AG04449 (cell line): ENCODE results near the gene AP3D1.
"Not testable (repeated sequence)": the region's sequence is repeated elsewhere in the genome, so short reads cannot be mapped to it uniquely, and the experiment has no call there.

Experiments
- CTCF ChIA-PET: fragments of 350-600 bp; formaldehyde crosslinking; extraction: SDS; loops from one replicate; lab custom pipeline; 2021; ENCODE audit warnings: antibody characterized with exemption; lab: Yijun Ruan, JAX
- POLR2A ChIA-PET: fragments of 400-600, 350-600 bp; formaldehyde crosslinking; extraction: SDS; loops from one replicate; lab custom pipeline; 2020; ENCODE audit warnings: antibody characterized with exemption, inconsistent platforms; lab: Yijun Ruan, JAX
- DNase-seq: peaks from one replicate; pipeline ENCODE4 v3.0.0-alpha.2; 2010; ENCODE audit warnings: low read depth, low spot score
- H3K4me3 ChIP-seq: 2 replicates; pipeline ENCODE4 v1.5.1; 2011; ENCODE audit warnings: low read depth, mild to moderate bottlenecking, control low read depth, low read length
- TF ChIP-seq, protein P1 (sequence below): IDR thresholded peaks from one replicate; pipeline ENCODE4 v1.5.1; 2011; ENCODE audit warnings: mild to moderate bottlenecking, moderate library complexity, low read length, control low read depth, inconsistent platforms; ENCODE audit not compliant: insufficient read depth; ENCODE audit errors: missing control alignments

AP3D1 gene

DNA sequence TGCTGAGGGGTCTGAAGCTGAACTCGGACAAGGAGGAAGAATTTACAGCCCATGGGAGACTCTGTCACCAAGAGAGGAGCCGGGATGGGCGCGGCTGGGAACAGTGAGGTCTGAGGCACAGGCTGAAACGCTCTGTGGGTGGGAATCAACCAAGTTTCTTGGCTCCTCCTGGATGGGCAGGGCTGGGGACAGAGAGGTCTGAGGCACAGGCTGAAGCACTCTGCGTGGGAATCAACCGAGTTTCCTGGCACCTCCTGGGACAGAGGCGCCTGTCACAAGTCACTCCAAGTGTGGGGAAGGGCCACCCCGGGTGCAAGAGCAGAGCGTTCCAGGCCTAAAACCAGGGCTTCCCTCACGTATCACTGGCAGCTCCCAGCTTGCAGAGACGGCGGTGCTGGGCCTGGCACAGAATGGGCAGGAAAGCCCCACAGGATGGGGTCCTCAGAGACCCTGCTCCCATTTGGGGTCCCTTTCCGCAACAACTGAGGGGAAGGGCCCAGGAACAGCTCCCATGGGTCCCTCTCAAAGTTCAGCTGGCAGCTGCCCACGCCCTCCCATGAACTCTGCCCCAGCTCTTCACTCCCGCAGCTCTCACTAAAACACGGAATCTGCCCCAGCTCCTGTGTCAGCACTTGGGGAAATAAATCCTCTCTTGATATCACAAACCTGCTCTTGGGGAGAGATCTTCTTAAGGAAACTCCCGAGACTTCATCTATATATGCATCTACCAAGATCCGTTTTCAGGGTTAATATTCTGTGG lies 18.5 kb downstream of the AP3D1 start:
- TF ChIP-seq, protein P1, sequence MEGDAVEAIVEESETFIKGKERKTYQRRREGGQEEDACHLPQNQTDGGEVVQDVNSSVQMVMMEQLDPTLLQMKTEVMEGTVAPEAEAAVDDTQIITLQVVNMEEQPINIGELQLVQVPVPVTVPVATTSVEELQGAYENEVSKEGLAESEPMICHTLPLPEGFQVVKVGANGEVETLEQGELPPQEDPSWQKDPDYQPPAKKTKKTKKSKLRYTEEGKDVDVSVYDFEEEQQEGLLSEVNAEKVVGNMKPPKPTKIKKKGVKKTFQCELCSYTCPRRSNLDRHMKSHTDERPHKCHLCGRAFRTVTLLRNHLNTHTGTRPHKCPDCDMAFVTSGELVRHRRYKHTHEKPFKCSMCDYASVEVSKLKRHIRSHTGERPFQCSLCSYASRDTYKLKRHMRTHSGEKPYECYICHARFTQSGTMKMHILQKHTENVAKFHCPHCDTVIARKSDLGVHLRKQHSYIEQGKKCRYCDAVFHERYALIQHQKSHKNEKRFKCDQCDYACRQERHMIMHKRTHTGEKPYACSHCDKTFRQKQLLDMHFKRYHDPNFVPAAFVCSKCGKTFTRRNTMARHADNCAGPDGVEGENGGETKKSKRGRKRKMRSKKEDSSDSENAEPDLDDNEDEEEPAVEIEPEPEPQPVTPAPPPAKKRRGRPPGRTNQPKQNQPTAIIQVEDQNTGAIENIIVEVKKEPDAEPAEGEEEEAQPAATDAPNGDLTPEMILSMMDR, result no peak
- H3K4me3 ChIP-seq, result no peak overlapping the region
- POLR2A ChIA-PET, result no interaction called here
- CTCF ChIA-PET, result interaction anchor here (1.0 to 2.1 kb wide), 3 partner anchors 8 to 196 kb away, joined by 3 to 6 read pairs (median 4); no protein-coding TSS in a partner anchor
- DNase-seq, result no peak

DNA sequence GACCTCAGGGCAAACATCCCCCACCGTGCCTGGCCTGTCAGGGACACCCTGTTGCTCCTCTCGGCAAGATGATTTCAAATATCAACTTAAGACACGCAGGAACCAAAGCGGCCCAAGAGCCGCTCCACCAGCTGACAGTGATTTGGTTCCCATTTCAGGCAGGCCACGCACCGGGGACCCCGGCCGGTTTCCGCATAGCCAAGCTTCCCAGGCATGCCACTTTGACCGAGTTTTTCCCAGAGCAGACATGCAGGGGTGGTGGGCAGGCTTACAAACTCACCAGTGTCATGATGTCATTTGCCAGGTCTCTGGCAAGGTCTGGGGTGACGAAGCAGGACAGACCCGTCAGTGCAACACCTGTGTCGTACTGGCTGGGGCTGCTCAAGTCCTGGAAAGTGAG lies 19.2 kb downstream of the AP3D1 start:
- TF ChIP-seq, protein P1, result no peak
- H3K4me3 ChIP-seq, result no peak overlapping the region
- POLR2A ChIA-PET, result no interaction called here
- CTCF ChIA-PET, result interaction anchor here (2.1 kb wide), 1 partner anchor 184 kb away, joined by 6 read pairs; no protein-coding TSS in a partner anchor
- no peak for DNase-seq

DNA sequence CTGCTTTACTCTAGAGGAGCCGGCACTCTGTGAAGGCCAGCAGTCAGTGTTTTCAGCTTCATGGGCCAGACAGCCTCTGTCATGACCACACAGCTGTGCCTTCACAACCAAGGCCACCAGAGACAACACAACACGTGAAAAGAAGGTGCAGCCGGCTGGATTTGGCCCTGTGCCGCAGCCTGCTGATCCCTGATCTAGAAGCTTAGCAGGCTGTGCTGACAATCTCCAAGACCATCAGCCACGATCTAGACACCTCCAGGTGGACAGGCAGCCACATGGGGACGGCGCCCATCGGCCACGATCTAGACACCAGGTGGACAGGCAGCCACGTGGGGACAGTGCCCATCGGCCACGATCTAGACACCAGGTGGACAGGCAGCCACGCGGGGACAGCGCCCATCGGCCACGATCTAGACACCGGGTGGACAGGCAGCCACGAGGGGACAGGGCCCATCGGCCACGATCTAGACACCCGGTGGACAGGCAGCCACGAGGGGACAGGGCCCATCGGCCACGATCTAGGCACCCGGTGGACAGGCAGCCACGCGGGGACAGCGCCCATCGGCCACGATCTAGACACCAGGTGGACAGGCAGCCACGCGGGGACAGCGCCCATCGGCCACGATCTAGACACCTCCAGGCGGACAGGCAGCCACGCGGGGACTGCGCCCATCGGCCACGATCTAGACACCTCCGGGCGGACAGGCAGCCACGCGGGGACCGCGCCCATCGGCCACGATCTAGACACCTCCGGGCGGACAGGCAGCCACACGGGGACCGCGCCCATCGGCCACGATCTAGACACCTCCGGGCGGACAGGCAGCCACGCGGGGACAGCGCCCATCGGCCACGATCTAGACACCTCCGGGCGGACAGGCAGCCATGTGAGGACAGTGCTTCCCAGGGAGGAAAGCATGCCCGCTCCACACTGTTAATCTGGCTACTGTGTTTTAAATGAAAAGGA lies 20.1 kb downstream of the AP3D1 start:
- CTCF ChIA-PET, result interaction anchor here (1.4 to 2.1 kb wide), 2 partner anchors 185 kb away, joined by 3 to 6 read pairs; no protein-coding TSS in a partner anchor
- DNase-seq, POLR2A ChIA-PET, H3K4me3 ChIP-seq: not testable (repeated sequence)

DNA sequence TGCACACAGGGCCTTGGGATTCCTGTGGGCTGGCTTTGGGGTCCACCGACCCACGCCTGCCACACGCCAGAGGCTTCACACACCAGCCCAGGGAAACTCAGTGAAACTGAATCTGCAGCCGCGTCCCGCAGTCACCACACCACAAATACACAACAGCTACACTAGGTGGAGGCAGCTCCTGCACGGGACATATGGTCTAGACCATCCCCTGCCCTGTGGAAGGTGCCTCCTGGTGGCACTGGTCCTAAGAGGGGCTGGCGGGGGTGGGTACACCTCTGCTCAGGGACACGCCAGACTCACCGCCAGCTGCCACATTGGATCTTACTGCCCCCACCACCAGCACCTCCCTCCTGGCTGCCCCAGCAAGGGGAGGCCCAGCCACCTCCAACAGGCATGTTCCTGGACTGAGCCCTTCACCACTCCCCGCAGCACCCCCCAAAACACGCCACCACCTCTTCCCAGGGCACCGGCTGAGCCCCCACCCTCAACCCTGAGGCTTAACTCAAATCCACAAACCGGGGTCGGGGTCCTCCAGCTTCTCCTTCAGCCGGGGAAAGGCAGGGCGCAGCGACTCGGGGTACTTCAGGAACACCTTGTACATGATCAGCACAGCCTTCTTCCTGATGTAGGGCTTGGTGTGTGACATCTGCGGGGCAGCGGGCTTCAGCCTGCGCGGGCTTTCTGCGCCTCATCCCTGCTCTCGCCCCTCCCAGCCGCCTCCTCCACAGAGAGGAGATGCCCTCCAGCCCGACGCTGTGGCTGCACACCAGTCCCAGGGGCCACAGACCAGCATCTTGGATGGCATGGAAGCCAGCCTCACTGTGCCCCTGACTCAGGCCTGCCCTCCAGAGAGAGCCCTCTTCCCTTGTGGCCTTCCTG lies 21.2 kb downstream of the AP3D1 start:
- CTCF ChIA-PET, result interaction anchor here (1.4 kb wide), 1 partner anchor 186 kb away, joined by 3 read pairs; no protein-coding TSS in a partner anchor
- TF ChIP-seq, protein P1, result no peak
- H3K4me3 ChIP-seq, result no peak overlapping the region
- POLR2A ChIA-PET, result no interaction called here
- no peak for DNase-seq

DNA sequence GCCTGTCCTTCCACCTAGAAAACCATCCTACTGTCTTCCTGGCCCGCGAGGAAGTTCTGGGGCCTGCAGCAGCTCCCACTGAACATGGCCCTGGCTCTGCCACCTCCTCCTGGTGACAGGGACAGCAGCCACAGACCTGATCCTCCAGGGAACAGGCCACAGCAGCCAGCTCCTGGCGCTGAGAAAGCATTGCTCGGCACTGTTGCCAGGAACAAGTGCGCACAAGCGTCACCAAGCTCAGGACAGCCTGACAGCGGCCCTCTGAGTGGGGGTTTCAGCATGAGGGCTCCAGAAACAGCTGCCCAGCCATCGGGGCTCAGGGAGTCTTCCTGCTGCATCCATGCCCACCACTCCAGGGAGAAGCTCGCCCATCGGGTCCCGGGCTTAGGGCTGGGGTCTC lies 21.9 kb downstream of the AP3D1 start:
- TF ChIP-seq, protein P1, result no peak
- ChIA-PET CTCF (interaction anchor here (1.4 kb wide), 1 partner anchor 187 kb away, joined by 3 read pairs; no protein-coding TSS in a partner anchor), POLR2A (no interaction called here)
- no peak for DNase-seq
- no peak overlapping the region for H3K4me3 ChIP-seq

DNA sequence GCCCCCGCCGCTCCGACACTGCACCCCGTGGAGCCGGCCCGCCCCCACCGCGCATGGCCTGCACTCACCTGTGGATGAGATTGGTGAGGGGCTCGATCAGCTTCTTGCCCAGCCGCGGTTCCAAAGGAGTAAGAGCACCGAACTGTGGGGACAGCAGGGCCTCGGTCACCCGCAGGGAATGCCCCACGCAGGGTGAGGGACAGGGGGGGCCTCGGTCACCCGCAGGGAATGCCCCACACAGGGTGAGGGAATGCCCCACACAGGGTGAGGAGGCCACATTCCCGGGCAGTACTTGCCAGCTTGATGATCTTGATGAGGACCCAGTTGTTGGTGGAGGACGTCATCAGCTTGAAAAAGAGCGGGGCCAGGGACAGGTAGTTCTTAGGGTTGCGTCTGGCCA lies 22.3 kb downstream of the AP3D1 start:
- TF ChIP-seq, protein P1, result no peak
- CTCF ChIA-PET, result no interaction called here
- H3K4me3 ChIP-seq, result no peak overlapping the region
- POLR2A ChIA-PET, result no interaction called here
- no peak for DNase-seq

DNA sequence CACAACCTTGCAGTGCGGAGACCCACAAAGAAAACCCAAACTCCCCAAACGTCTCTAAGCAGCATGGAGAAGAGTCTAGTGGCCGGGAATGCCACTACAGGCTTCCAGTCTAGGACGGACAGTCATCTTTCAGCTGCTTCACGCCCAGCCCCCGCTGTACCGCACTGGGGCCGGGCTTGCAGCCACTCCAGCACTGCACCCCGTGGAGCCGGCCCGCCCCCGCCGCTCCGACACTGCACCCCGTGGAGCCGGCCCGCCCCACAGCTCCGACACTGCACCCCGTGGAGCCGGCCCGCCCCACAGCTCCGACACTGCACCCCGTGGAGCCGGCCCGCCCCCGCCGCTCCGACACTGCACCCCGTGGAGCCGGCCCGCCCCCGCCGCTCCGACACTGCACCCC lies 23.1 kb downstream of the AP3D1 start:
- CTCF ChIA-PET, DNase-seq, POLR2A ChIA-PET, H3K4me3 ChIP-seq: not testable (repeated sequence)
